ENCODE data around the gene UGT1A7.

DNA sequence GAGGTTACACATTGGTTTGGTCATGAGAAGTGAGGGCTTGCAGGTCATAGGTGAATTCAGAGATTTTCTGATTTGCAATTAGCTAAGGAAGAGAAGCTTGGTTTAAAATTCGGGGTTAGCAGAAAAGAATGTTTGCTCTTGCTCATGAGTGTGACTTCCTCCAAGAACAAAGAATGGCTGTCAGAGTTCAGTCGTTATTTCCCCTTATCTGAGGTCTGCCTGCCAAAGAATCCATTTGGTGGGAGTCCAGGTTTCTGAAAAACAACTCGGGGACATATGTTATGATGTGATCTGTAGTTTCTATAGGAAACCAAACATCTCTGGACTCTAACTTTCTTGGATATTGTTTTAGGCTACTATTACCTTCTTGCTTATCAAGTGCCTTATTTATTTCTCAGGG, 7.8 kb downstream of the UGT1A7 start:
- TF ChIP-seq POLR2A (IDR thresholded peaks at IDR 0.05) = no peak
- TF ChIP-seq, protein P1, sequence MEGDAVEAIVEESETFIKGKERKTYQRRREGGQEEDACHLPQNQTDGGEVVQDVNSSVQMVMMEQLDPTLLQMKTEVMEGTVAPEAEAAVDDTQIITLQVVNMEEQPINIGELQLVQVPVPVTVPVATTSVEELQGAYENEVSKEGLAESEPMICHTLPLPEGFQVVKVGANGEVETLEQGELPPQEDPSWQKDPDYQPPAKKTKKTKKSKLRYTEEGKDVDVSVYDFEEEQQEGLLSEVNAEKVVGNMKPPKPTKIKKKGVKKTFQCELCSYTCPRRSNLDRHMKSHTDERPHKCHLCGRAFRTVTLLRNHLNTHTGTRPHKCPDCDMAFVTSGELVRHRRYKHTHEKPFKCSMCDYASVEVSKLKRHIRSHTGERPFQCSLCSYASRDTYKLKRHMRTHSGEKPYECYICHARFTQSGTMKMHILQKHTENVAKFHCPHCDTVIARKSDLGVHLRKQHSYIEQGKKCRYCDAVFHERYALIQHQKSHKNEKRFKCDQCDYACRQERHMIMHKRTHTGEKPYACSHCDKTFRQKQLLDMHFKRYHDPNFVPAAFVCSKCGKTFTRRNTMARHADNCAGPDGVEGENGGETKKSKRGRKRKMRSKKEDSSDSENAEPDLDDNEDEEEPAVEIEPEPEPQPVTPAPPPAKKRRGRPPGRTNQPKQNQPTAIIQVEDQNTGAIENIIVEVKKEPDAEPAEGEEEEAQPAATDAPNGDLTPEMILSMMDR (IDR thresholded peaks at IDR 0.05) = no peak

Measured in esophagus squamous epithelium (tissue), 4 donors.